Epithelial cell of proximal tubule (primary cell): ENCODE results near the gene RPS6KA1. TPM values are rescaled to one million over a fixed set of nuclear protein-coding genes. Genes with fewer than 3 reads are reported as not detected.

ENCODE experiments used
- DNase-seq: peaks from one replicate; pipeline ENCODE4 v3.0.0-alpha.2; 2011; ENCODE audit warnings: low read depth
- H3K4me3 ChIP-seq: 2 replicates; pipeline ENCODE4 v1.5.1; 2011; ENCODE audit warnings: low read depth, mild to moderate bottlenecking, low read length
- CTCF ChIP-seq: conservative IDR thresholded peaks from 2 replicates; pipeline ENCODE4 v1.5.1; 2012; ENCODE audit warnings: low read depth, mild to moderate bottlenecking, low read length
- total RNA-seq: library from RNA; depleted of rRNA; stranded (reverse); fragments of >200 nt; gene quantifications from 2 replicates; pipeline ENCODE4 v1.2.3, GENCODE V29; 2015

Gene RPS6KA1
- 63.8 and 66.5 TPM in 2 replicates for total RNA-seq

- H3K4me3 ChIP-seq, result peak within 1 kb of the TSS; percentile 97
- no peak for TF ChIP-seq CTCF
- DNase-seq, result no peak
These were observed at the start of gene RPS6KA1 for GRCh38 chr1:26529655-26530409. TSS of gene RPS6KA1 (plus strand) at chr1:26529761. CDS start at chr1:26529921, 160 bp downstream.

GRCh38 chr1:26482921-26483320 is 46.6 kb upstream of the RPS6KA1 start:
- DNase-seq, result no peak
- TF ChIP-seq CTCF, result no peak
- H3K4me3 ChIP-seq, result no peak overlapping the region

- no peak for DNase-seq
- no peak for TF ChIP-seq CTCF
- H3K4me3 ChIP-seq, result no peak overlapping the region
These were observed 45.6 kb upstream of the RPS6KA1 start for GRCh38 chr1:26483980-26484379.

- no peak for DNase-seq
- no peak overlapping the region for H3K4me3 ChIP-seq
- TF ChIP-seq CTCF, result no peak
These were observed 39.4 kb upstream of the RPS6KA1 start for GRCh38 chr1:26490155-26490554.

- DNase-seq, result no peak
- TF ChIP-seq CTCF, result no peak
- H3K4me3 ChIP-seq, result no peak overlapping the region
These were observed 36.3 kb upstream of the RPS6KA1 start for GRCh38 chr1:26493267-26493666.

- no peak for DNase-seq
- H3K4me3 ChIP-seq, result no peak overlapping the region
- TF ChIP-seq CTCF, result no peak
These were observed 35.6 kb upstream of the RPS6KA1 start for GRCh38 chr1:26493938-26494337.

- no peak for TF ChIP-seq CTCF
- no peak overlapping the region for H3K4me3 ChIP-seq
- no peak for DNase-seq
These were observed 32.7 kb upstream of the RPS6KA1 start for GRCh38 chr1:26496861-26497260.
